ENCODE results near the gene ACTL7A. TPM values are rescaled to one million over a fixed set of nuclear protein-coding genes. Genes with fewer than 3 reads are reported as not detected.

Gene ACTL7A
- under 1 TPM in 1 of 4 donors, not detected in 3; 0.67 TPM for total RNA-seq

- H3K36me3 ChIP-seq, result no peaks in the 10 kb centered on the region
- TF ChIP-seq CTCF (IDR thresholded peaks at IDR 0.05) (no peak), POLR2A (IDR thresholded peaks at IDR 0.05) (no peak)
- intact Hi-C loops (cut with DNase I), result loop anchor here (10.0 kb wide), 1 partner anchor 57 kb away; no protein-coding TSS in a partner anchor
- no peak for DNase-seq
- H3K9me3 ChIP-seq, result no peaks in the 10 kb centered on the region
- 94 to 97% methylated on average over 3 of the region's 3 CpGs for WGBS, 2 donors
- H3K27ac ChIP-seq, result no peak within 1 kb of the TSS
- no peak within 1 kb of the TSS for H3K4me3 ChIP-seq (replicated peaks in 1 of 3)
- no peaks in the 10 kb centered on the region for H3K27me3 ChIP-seq
- no peaks in the 10 kb centered on the region for H3K4me1 ChIP-seq
These were observed at the start of gene ACTL7A for GRCh38 chr9:108861997-108862396. ACTL7A (plus strand) TSS chr9:108862266; CDS start chr9:108862323, 57 bp downstream.

- WGBS, 2 donors, result 80 to 85% methylated on average over 8 of the region's 8 CpGs
- no peak for DNase-seq
- no peaks in the 10 kb centered on the region for H3K27me3 ChIP-seq
- H3K36me3 ChIP-seq, result no peaks in the 10 kb centered on the region
- no peaks in the 10 kb centered on the region for H3K9me3 ChIP-seq
- no peak overlapping the region for H3K4me3 ChIP-seq (replicated peaks in 1 of 3)
- no peaks in the 10 kb centered on the region for H3K4me1 ChIP-seq
- intact Hi-C loops (cut with DNase I), result no loop called here
- no peak overlapping the region for H3K27ac ChIP-seq
- TF ChIP-seq POLR2A (IDR thresholded peaks at IDR 0.05) (no peak), CTCF (IDR thresholded peaks at IDR 0.05) (no peak)
These were observed 49.6 kb upstream of the ACTL7A start for GRCh38 chr9:108812396-108813025.

- H3K27me3 ChIP-seq, result no peaks in the 10 kb centered on the region
- intact Hi-C loops (cut with DNase I), result no loop called here
- H3K9me3 ChIP-seq, result no peaks in the 10 kb centered on the region
- 83 to 94% methylated on average over 2 of the region's 2 CpGs for WGBS, 2 donors
- TF ChIP-seq CTCF (IDR thresholded peaks at IDR 0.05) (peak in 1 of 6 experiments; percentile 11), POLR2A (IDR thresholded peaks at IDR 0.05) (no peak)
- H3K4me3 ChIP-seq (replicated peaks in 1 of 3), result no peak overlapping the region
- no peak for DNase-seq
- no peak overlapping the region for H3K27ac ChIP-seq
- H3K36me3 ChIP-seq, result no peaks in the 10 kb centered on the region
- no peaks in the 10 kb centered on the region for H3K4me1 ChIP-seq
These were observed 48.0 kb upstream of the ACTL7A start for GRCh38 chr9:108813951-108814601.

GRCh38 chr9:108815156-108815555, 46.9 kb upstream of the ACTL7A start:
- TF ChIP-seq CTCF (IDR thresholded peaks at IDR 0.05), result no peak
- WGBS, 2 donors, result 69 to 73% methylated on average over 3 of the region's 3 CpGs
- intact Hi-C loops (cut with DNase I), result no loop called here
- Histone ChIP-seq H3K27ac (no peak overlapping the region), H3K9me3 (no peaks in the 10 kb centered on the region), H3K4me3 (replicated peaks in 1 of 3) (no peak overlapping the region), H3K4me1 (no peaks in the 10 kb centered on the region), H3K27me3 (no peaks in the 10 kb centered on the region), H3K36me3 (no peaks in the 10 kb centered on the region)
- DNase-seq, result peak in 1 of 2 donors; percentile 19

- Histone ChIP-seq H3K4me1 (no peaks in the 10 kb centered on the region), H3K27me3 (no peaks in the 10 kb centered on the region), H3K36me3 (no peaks in the 10 kb centered on the region), H3K27ac (no peak overlapping the region), H3K4me3 (replicated peaks in 1 of 3) (no peak overlapping the region), H3K9me3 (no peaks in the 10 kb centered on the region)
- no peak for DNase-seq
- intact Hi-C loops (cut with DNase I), result no loop called here
- 60 to 68% methylated on average over 10 of the region's 10 CpGs for WGBS, 2 donors
- TF ChIP-seq CTCF (IDR thresholded peaks at IDR 0.05) (no peak), POLR2A (IDR thresholded peaks at IDR 0.05) (no peak)
These were observed 46.0 kb upstream of the ACTL7A start for GRCh38 chr9:108816037-108816436.

All from thyroid gland (tissue), 4 donors.